K562 (cell line): ENCODE data around the gene SLC6A9. TPM values are rescaled to one million over a fixed set of nuclear protein-coding genes. Genes with fewer than 3 reads are reported as not detected.
A peak's percentile ranks its signal among the peaks of the same experiment; 100 is the strongest.

ENCODE experiments used
- BCOR ChIP-seq: fragments of 450-650 bp; IDR thresholded peaks from 2 replicates; pipeline ENCODE4 v1.6.1; 2016
- FOS ChIP-seq: IDR thresholded peaks from 3 replicates; pipeline ENCODE4 v1.6.1; 2011; ENCODE audit not compliant: insufficient read length; ENCODE audit errors: extremely low read depth
- KAT8 ChIP-seq: fragments of 450-650 bp; IDR thresholded peaks from 2 replicates; pipeline ENCODE4 v1.6.1; 2016; ENCODE audit warnings: low read depth, mild to moderate bottlenecking
- KDM5B ChIP-seq: fragments of 200-600 bp; sonication (generic); IDR thresholded peaks from 2 replicates; pipeline ENCODE4 v1.6.1; 2012; ENCODE audit warnings: low read depth, mild to moderate bottlenecking, moderate library complexity, low read length, control low read depth, inconsistent platforms; ENCODE audit not compliant: insufficient replicate concordance
- NRF1 ChIP-seq, 2 experiments: fragments of 450-650 bp; IDR thresholded peaks in 1 of 2; conservative IDR thresholded peaks in 1 of 2; 2 replicates each; pipeline ENCODE4 v1.6.1; 2014; ENCODE audit warnings: mild to moderate bottlenecking in 2 of 2
- PHF20 ChIP-seq: fragments of 450-650 bp; IDR thresholded peaks from 2 replicates; pipeline ENCODE4 v1.6.1; 2018; ENCODE audit not compliant: partially characterized antibody
- PHTF2 ChIP-seq: fragments of 250-450 bp; sonication (Bioruptor Pico); IDR thresholded peaks from 2 replicates; pipeline ENCODE4 v1.5.0; 2021; ENCODE audit warnings: mild to moderate bottlenecking
- POLR2A ChIP-seq: fragments of 450-650 bp; conservative IDR thresholded peaks from 2 replicates; pipeline ENCODE4 v1.6.1; 2016
- POLR2G ChIP-seq: fragments of 200-400 bp; formaldehyde crosslinking; IDR thresholded peaks from 2 replicates; pipeline ENCODE4 v1.6.1; 2017; ENCODE audit warnings: low read depth, mild to moderate bottlenecking, antibody characterized with exemption, low read length, moderate library complexity
- POLR2H ChIP-seq: IDR thresholded peaks from 2 replicates; pipeline ENCODE4 v1.6.1; 2016; ENCODE audit warnings: missing genetic modification characterization, low read depth, mild to moderate bottlenecking, control low read depth, missing compliant biosample characterization, moderate library complexity
- PRPF4 ChIP-seq: fragments of 200-400 bp; formaldehyde crosslinking; IDR thresholded peaks from one replicate; pipeline ENCODE4 v1.6.1; 2017; ENCODE audit warnings: low read length, low read depth, mild to moderate bottlenecking; ENCODE audit not compliant: insufficient read depth, poor library complexity, severe bottlenecking
- RAD21 ChIP-seq, 2 experiments: fragments of 250-450 bp in 1 of 2; fragments of 450-650 bp in 1 of 2; sonication (Bioruptor Pico) in 1 of 2; formaldehyde crosslinking in 1 of 2; IDR thresholded peaks in 1 of 2; conservative IDR thresholded peaks in 1 of 2; 2 replicates each; pipeline versions ENCODE4 v1.4.0 to v1.8.0; 2020 to 2022; ENCODE audit warnings: mild to moderate bottlenecking in 2 of 2, moderate library complexity in 1 of 2
- SIN3A ChIP-seq, 2 experiments: fragments of 150-350 bp in 1 of 2; IDR thresholded peaks; 2 replicates each; pipeline ENCODE4 v1.6.1; 2011 to 2016; ENCODE audit warnings: borderline replicate concordance in 2 of 2, low read depth in 2 of 2, low read length in 2 of 2, mild to moderate bottlenecking in 2 of 2, moderate library complexity in 2 of 2; ENCODE audit not compliant: control insufficient read depth in 1 of 2
- SUPT5H ChIP-seq: fragments of 450-650 bp; IDR thresholded peaks from 2 replicates; pipeline ENCODE4 v1.6.1; 2016
- YBX1 ChIP-seq: fragments of 450-650 bp; IDR thresholded peaks from 2 replicates; pipeline ENCODE4 v1.7.1; 2016; ENCODE audit warnings: mild to moderate bottlenecking
- ZBED1 ChIP-seq: IDR thresholded peaks from 2 replicates; pipeline ENCODE4 v1.6.1; 2014
- ZBTB7A ChIP-seq: IDR thresholded peaks from 2 replicates; pipeline ENCODE4 v1.6.1; 2011; ENCODE audit warnings: low read depth, mild to moderate bottlenecking, low read length, moderate library complexity, borderline replicate concordance; ENCODE audit not compliant: control insufficient read depth
- ZNF766 ChIP-seq: fragments of 200-800 bp; sonication (Bioruptor generic); conservative IDR thresholded peaks from 2 replicates; pipeline ENCODE4 v1.6.1; 2016; ENCODE audit warnings: missing genetic modification characterization, missing compliant biosample characterization
- ZNF780A ChIP-seq: fragments of 250-450 bp; sonication (Bioruptor Pico); IDR thresholded peaks from 2 replicates; pipeline ENCODE4 v1.5.0; 2021; ENCODE audit warnings: mild to moderate bottlenecking
- polyA plus RNA-seq, 8 experiments: library from polyadenylated mRNA; depleted of rRNA in 4 of 8; stranded (reverse) in 5 of 8; unstranded in 3 of 8; fragments of >200 nt; fragmentation: Nextera tagmentation in 2 of 8; fragmentation: Illumina TruSeq in 1 of 8; extraction: Ambion mirVana in 2 of 8; extraction: Trizol in 1 of 8; gene quantifications; 2 replicates each; pipeline versions ENCODE4 v1.2.1 to v1.2.3, GENCODE V29; 2011 to 2014; ENCODE audit warnings: inconsistent platforms in 1 of 8, missing spikeins in 1 of 8
- total RNA-seq, 7 experiments: library from RNA; depleted of rRNA in 6 of 7; stranded (reverse); fragments of >200 nt in 6 of 7; fragmentation: Illumina TruSeq in 2 of 7; extraction: Trizol in 2 of 7; gene quantifications; 2 replicates each; pipeline versions ENCODE4 v1.2.1 to v1.2.3, GENCODE V29; 2011 to 2021; ENCODE audit warnings: low replicate concordance in 1 of 7
- TF ChIP-seq, protein P1 (sequence below): fragments of 450-650 bp; IDR thresholded peaks from 2 replicates; pipeline ENCODE4 v1.6.1; 2017; ENCODE audit warnings: mild to moderate bottlenecking, moderate library complexity
- TF ChIP-seq, protein P2 (sequence below): fragments of 450-650 bp; formaldehyde crosslinking; IDR thresholded peaks from 2 replicates; pipeline ENCODE4 v1.4.0; 2020; ENCODE audit warnings: mild to moderate bottlenecking, moderate library complexity
- TF ChIP-seq, protein P3 (sequence below): fragments of 200-800 bp; sonication (Bioruptor generic); IDR thresholded peaks from 2 replicates; pipeline ENCODE4 v1.6.1; 2017; ENCODE audit warnings: missing genetic modification characterization, missing compliant biosample characterization

Gene SLC6A9
- total and polyA plus RNA-seq, 9 of the 15 experiments (the other 6 are each of a cell fraction or from before 2014, with no cell fraction given): 0.17 to 18.7 (median 2.9) TPM

DNA sequence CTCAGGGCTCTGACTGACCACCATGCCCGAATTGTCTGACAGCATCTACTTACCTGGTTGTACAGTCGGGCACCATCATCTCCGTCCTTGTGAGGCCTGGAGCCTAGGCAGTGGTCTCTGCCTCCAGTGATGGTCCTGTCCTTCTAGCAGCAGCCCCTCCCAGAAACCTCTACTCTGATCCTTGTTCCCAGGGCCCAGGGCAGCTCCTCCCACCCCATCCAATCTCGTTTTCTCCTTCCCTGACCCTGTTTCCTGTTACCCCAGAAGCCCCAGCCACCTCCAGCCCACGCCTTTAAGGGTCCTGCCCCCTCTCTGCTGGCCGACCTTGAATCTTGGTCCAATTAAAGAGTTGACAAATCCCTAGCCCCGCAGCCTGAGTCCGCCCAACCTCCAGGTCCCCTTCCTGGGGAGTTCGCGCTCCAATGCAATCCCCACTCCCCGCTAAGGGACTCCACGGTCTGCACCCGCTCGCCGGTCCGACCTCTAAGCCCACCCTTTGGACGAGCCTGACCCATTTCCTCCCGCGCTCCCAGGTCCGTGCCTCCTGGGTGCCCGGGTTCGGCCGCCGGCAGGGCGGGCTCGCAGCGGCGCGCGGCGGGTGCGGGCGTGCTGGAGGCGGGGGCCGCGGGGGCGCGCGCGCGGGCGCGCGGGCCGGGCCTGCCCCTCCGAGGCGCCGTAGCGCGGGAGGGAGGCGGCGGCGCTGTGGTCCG, 52.6 kb downstream of the SLC6A9 start, which contains the start of gene B4GALT2 (continued):
- no peak for TF ChIP-seq POLR2H (tag)
- TF ChIP-seq YBX1: no peak
- TF ChIP-seq ZBED1: 0 out of 2 replicates have a peak, but pooled peaks have one; percentile 47
- TF ChIP-seq BCOR: no peak
- TF ChIP-seq POLR2A: peak; percentile 58
- TF ChIP-seq ZNF780A: no peak
- TF ChIP-seq RAD21 (CRISPR knock-in tag; conservative IDR thresholded peaks at IDR 0.05 in 1 of 2, IDR thresholded peaks at IDR 0.05 in 1 of 2): no peak
- TF ChIP-seq, protein P1, sequence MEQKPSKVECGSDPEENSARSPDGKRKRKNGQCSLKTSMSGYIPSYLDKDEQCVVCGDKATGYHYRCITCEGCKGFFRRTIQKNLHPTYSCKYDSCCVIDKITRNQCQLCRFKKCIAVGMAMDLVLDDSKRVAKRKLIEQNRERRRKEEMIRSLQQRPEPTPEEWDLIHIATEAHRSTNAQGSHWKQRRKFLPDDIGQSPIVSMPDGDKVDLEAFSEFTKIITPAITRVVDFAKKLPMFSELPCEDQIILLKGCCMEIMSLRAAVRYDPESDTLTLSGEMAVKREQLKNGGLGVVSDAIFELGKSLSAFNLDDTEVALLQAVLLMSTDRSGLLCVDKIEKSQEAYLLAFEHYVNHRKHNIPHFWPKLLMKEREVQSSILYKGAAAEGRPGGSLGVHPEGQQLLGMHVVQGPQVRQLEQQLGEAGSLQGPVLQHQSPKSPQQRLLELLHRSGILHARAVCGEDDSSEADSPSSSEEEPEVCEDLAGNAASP: no peak
- 0 out of 4 replicates have a peak, but pooled peaks of 1 of the 2 experiments have one; percentile 16 for TF ChIP-seq NRF1 (conservative IDR thresholded peaks at IDR 0.05 in 1 of 2, IDR thresholded peaks at IDR 0.05 in 1 of 2)
- TF ChIP-seq, protein P2, sequence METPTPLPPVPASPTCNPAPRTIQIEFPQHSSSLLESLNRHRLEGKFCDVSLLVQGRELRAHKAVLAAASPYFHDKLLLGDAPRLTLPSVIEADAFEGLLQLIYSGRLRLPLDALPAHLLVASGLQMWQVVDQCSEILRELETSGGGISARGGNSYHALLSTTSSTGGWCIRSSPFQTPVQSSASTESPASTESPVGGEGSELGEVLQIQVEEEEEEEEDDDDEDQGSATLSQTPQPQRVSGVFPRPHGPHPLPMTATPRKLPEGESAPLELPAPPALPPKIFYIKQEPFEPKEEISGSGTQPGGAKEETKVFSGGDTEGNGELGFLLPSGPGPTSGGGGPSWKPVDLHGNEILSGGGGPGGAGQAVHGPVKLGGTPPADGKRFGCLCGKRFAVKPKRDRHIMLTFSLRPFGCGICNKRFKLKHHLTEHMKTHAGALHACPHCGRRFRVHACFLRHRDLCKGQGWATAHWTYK (CRISPR knock-in tag): no peak
- no peak for TF ChIP-seq PHTF2 (CRISPR knock-in tag)
- peak; percentile 75 for TF ChIP-seq POLR2G
- no peak for TF ChIP-seq FOS
- 0 out of 4 replicates have a peak, but pooled peaks of 1 of the 2 experiments have one; percentile 17 for TF ChIP-seq SIN3A (IDR thresholded peaks at IDR 0.05; ENCODE audit: borderline replicate concordance in 2 of 2, control insufficient read depth in 1 of 2, low read depth in 2 of 2, low read length in 2 of 2)
- TF ChIP-seq, protein P3, sequence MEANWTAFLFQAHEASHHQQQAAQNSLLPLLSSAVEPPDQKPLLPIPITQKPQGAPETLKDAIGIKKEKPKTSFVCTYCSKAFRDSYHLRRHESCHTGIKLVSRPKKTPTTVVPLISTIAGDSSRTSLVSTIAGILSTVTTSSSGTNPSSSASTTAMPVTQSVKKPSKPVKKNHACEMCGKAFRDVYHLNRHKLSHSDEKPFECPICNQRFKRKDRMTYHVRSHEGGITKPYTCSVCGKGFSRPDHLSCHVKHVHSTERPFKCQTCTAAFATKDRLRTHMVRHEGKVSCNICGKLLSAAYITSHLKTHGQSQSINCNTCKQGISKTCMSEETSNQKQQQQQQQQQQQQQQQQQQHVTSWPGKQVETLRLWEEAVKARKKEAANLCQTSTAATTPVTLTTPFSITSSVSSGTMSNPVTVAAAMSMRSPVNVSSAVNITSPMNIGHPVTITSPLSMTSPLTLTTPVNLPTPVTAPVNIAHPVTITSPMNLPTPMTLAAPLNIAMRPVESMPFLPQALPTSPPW (CRISPR knock-in tag): peak; percentile 71
- TF ChIP-seq PHF20: peak; percentile 74
- peak; percentile 58; the same call in 1 of the 2 replicates for TF ChIP-seq SUPT5H
- TF ChIP-seq KDM5B: peak; percentile 49
- TF ChIP-seq PRPF4: no peak
- TF ChIP-seq ZBTB7A: 0 out of 2 replicates have a peak, but pooled peaks have one; percentile 14
- TF ChIP-seq ZNF766 (CRISPR knock-in tag): peak; percentile 84
- no peak for TF ChIP-seq KAT8
